Measurements from ENCODE around the gene ATP6V1E1. TPM values are rescaled to one million over a fixed set of nuclear protein-coding genes. Genes with fewer than 3 reads are reported as not detected.

ATP6V1E1 gene
- polyA plus RNA-seq, 2 of the 4 experiments (the other 2 are of a cell fraction): 112 to 123 TPM

GRCh38 chr22:17542452-17542851 is 86.1 kb downstream of the ATP6V1E1 start:
- ATAC-seq (no peak), DNase-seq (ENCODE audit: low read depth in 1 of 2, low spot score in 1 of 2) (no peak), FAIRE-seq (no peak)
- Histone ChIP-seq H3K4me2 (no peak overlapping the region), H3K4me3 (no peak overlapping the region), H3K9me3 (no peaks in the 10 kb centered on the region), H3K4me1 (no peaks in the 10 kb centered on the region), H3K27ac (no peak overlapping the region)
- ChIA-PET POLR2A (no interaction called here), CTCF (no interaction called here)
- TF ChIP-seq ZNF302 (CRISPR knock-in tag; IDR thresholded peaks at IDR 0.05) (no peak), USF2 (IDR thresholded peaks at IDR 0.05) (0 out of 2 replicates have a peak, but pooled peaks have one; percentile 30)
- 29% methylated on average over 4 of the region's 14 CpGs for WGBS (ENCODE audit: missing lambda C conversion rate)

Other genes starting within 250 kb of the ATP6V1E1 start
- not detected in 2 replicates for gene SLC25A18, start 65.3 kb downstream of the ATP6V1E1 start, polyA plus RNA-seq (2011; rRNA removed)
- 0.04 TPM in 2 of 3 replicates, not detected in the other for gene SLC25A18, start 65.3 kb downstream of the ATP6V1E1 start, polyA plus RNA-seq (2017; fragmentation: RNase III; extraction: RNeasy Plus Mini Kit Qiagen cat#74134 plus additional on column Dnase treatment)
- gene BCL2L13, start 10.0 kb upstream of the ATP6V1E1 start, polyA plus RNA-seq (2011; rRNA removed): 44.9 and 46.4 TPM in 2 replicates
- 32.9 to 38.3 TPM (median 36.9 TPM) in 3 replicates for gene BCL2L13, start 10.0 kb upstream of the ATP6V1E1 start, polyA plus RNA-seq (2017; fragmentation: RNase III; extraction: RNeasy Plus Mini Kit Qiagen cat#74134 plus additional on column Dnase treatment)
- 50.8 and 62.8 TPM in 2 replicates for gene BID, start 145.7 kb upstream of the ATP6V1E1 start, polyA plus RNA-seq (2011; rRNA removed)
- gene BID, start 145.7 kb upstream of the ATP6V1E1 start, polyA plus RNA-seq (2017; fragmentation: RNase III; extraction: RNeasy Plus Mini Kit Qiagen cat#74134 plus additional on column Dnase treatment): 51.7 to 57.6 TPM (median 56.6 TPM) in 3 replicates